ENCODE results near the gene GPX4. TPM values are rescaled to one million over a fixed set of nuclear protein-coding genes. Genes with fewer than 3 reads are reported as not detected.
A peak's percentile ranks its signal among the peaks of the same experiment; 100 is the strongest.

GPX4 gene
- total and polyA plus RNA-seq, 9 of the 15 experiments (the other 6 are each of a cell fraction or from before 2014, with no cell fraction given) = 61.4 to 661 (median 349) TPM

- TF ChIP-seq, protein P1, sequence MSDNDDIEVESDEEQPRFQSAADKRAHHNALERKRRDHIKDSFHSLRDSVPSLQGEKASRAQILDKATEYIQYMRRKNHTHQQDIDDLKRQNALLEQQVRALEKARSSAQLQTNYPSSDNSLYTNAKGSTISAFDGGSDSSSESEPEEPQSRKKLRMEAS (CRISPR knock-in tag; IDR thresholded peaks at IDR 0.05) = peak; percentile 76
- TF ChIP-seq PRPF4 (IDR thresholded peaks at IDR 0.05; ENCODE audit: insufficient read depth, low read depth, low read length, poor library complexity, severe bottlenecking) = peak; percentile 12
- TF ChIP-seq ZNF699 (CRISPR knock-in tag; IDR thresholded peaks at IDR 0.05; ENCODE audit: insufficient replicate concordance) = no peak
- TF ChIP-seq SIN3B (IDR thresholded peaks at IDR 0.05; ENCODE audit: low read depth) = no peak
- no peak for TF ChIP-seq ESRRB (CRISPR knock-in tag; IDR thresholded peaks at IDR 0.05; ENCODE audit: borderline replicate concordance)
- 0 out of 4 replicates have a peak, but pooled peaks of 1 of the 2 experiments have one; percentile 5 for TF ChIP-seq NRF1 (conservative IDR thresholded peaks at IDR 0.05 in 1 of 2, IDR thresholded peaks at IDR 0.05 in 1 of 2)
- TF ChIP-seq, protein P2, sequence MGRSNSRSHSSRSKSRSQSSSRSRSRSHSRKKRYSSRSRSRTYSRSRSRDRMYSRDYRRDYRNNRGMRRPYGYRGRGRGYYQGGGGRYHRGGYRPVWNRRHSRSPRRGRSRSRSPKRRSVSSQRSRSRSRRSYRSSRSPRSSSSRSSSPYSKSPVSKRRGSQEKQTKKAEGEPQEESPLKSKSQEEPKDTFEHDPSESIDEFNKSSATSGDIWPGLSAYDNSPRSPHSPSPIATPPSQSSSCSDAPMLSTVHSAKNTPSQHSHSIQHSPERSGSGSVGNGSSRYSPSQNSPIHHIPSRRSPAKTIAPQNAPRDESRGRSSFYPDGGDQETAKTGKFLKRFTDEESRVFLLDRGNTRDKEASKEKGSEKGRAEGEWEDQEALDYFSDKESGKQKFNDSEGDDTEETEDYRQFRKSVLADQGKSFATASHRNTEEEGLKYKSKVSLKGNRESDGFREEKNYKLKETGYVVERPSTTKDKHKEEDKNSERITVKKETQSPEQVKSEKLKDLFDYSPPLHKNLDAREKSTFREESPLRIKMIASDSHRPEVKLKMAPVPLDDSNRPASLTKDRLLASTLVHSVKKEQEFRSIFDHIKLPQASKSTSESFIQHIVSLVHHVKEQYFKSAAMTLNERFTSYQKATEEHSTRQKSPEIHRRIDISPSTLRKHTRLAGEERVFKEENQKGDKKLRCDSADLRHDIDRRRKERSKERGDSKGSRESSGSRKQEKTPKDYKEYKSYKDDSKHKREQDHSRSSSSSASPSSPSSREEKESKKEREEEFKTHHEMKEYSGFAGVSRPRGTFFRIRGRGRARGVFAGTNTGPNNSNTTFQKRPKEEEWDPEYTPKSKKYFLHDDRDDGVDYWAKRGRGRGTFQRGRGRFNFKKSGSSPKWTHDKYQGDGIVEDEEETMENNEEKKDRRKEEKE (IDR thresholded peaks at IDR 0.05; ENCODE audit: borderline replicate concordance in 1 of 2, control insufficient read depth in 1 of 2, low read depth in 2 of 2, low read length in 1 of 2) = no peak
- TF ChIP-seq KDM2B (CRISPR knock-in tag; IDR thresholded peaks at IDR 0.05) = no peak
- peak; percentile 9 for TF ChIP-seq RBBP5 (IDR thresholded peaks at IDR 0.05; ENCODE audit: borderline replicate concordance, insufficient read depth, low read length, poor library complexity, severe bottlenecking)
- no peak for TF ChIP-seq TCF3 (CRISPR knock-in tag; IDR thresholded peaks at IDR 0.05)
- 0 out of 2 replicates have a peak, but pooled peaks have one; percentile 38 for TF ChIP-seq ZNF282 (CRISPR knock-in tag; IDR thresholded peaks at IDR 0.05)
- no peak for TF ChIP-seq MYC (IDR thresholded peaks at IDR 0.05; ENCODE audit: low read depth, low read length)
- 0 out of 2 replicates have a peak, but pooled peaks have one; percentile 40 for TF ChIP-seq MYC (CRISPR knock-in tag; IDR thresholded peaks at IDR 0.05; ENCODE audit: borderline replicate concordance, low read depth)
These were observed 1.4 kb downstream of the GPX4 start (continued) for GRCh38 chr19:1105008-1105872.
